ENCODE measurements around the gene PFDN2.

The PFDN2 gene

DNA sequence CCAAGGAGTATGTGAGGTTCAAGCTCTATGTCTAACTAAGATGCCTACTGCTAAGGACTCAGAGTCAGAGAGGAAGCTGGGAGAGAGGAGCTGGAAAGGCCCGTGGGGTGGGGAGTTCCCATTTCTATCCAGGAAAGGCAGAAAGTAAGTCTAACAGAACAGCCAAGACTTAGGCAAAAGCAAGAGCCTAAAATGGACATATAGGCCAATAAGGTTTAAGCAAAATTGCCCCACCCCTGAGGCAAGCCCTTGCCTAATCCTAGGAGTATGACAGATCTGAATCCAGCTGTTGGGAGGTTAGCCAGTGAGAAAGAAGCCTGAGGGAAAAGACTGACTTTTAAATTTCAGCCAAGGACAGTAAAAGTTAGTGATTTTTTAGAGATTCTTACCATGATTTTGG lies 21.3 kb downstream of the PFDN2 start:
- TF ChIP-seq, protein P1, sequence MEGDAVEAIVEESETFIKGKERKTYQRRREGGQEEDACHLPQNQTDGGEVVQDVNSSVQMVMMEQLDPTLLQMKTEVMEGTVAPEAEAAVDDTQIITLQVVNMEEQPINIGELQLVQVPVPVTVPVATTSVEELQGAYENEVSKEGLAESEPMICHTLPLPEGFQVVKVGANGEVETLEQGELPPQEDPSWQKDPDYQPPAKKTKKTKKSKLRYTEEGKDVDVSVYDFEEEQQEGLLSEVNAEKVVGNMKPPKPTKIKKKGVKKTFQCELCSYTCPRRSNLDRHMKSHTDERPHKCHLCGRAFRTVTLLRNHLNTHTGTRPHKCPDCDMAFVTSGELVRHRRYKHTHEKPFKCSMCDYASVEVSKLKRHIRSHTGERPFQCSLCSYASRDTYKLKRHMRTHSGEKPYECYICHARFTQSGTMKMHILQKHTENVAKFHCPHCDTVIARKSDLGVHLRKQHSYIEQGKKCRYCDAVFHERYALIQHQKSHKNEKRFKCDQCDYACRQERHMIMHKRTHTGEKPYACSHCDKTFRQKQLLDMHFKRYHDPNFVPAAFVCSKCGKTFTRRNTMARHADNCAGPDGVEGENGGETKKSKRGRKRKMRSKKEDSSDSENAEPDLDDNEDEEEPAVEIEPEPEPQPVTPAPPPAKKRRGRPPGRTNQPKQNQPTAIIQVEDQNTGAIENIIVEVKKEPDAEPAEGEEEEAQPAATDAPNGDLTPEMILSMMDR (IDR thresholded peaks at IDR 0.05; ENCODE audit: low read depth, low read length) = no peak
- DNase-seq (ENCODE audit: extremely low read depth, low read depth) = no peak

DNA sequence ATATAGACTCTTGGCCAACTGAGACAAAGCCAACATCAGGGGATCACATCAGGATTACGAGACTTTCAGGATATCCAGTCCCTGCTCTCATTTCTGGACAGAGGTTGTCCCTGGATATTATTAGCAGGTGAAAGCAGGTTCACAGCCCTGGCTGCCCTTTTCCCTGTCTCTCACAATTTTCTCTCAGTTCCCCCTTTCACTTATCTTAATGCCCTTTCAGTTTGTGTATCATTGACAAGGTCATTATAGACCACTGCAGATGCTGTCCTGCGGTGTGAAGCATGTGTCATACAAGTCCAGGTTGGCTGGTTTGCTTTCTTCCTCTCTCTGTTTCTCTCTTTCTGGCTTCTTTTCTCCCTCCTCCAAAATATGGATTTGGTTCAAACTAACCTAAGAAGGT lies 21.8 kb downstream of the PFDN2 start:
- TF ChIP-seq, protein P1 (IDR thresholded peaks at IDR 0.05; ENCODE audit: low read depth, low read length) = no peak
- no peak for DNase-seq (ENCODE audit: extremely low read depth, low read depth)

DNA sequence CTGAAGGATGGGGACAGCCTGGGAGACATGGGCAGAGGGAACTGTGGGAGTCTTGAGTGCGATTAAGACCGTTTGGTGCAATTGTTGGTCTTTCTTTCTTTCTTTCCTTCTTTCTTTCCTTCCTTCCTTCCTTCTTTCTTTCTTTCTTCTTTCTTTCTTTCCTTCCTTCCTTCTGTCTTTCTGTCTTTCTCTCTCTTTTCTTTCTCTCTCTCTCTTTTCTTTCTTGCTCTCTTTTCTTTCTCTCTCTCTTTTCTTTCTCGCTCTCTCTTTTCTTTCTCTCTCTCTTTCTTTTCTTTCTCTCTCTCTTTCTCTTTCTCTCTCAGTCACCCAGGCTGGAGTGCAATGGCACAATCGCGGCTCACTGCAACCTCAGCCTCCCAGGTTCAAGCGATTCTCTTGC lies 22.6 kb downstream of the PFDN2 start:
- no peak for DNase-seq (ENCODE audit: extremely low read depth, low read depth)
- TF ChIP-seq, protein P1 (IDR thresholded peaks at IDR 0.05; ENCODE audit: low read depth, low read length) = no peak

DNA sequence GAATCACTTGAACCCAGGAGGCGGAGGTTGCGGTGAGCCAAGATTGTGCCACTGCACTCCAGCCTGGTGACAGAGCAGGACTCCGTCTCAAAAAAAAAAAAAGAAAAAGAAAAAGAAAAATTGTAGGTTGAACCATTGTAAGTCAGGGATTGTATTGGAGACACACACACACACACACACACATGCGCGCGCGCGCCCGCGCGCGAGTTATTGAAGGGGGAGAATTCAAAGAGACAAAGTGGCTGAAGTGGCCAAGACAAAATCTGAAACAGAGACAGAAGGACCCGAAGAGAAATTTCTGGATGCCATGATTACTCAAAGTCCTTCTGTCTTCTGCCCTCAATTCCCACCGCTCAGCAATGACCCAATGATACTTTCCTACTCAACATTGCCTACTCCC lies 23.4 kb downstream of the PFDN2 start:
- TF ChIP-seq, protein P1 (IDR thresholded peaks at IDR 0.05; ENCODE audit: low read depth, low read length) = no peak

DNA sequence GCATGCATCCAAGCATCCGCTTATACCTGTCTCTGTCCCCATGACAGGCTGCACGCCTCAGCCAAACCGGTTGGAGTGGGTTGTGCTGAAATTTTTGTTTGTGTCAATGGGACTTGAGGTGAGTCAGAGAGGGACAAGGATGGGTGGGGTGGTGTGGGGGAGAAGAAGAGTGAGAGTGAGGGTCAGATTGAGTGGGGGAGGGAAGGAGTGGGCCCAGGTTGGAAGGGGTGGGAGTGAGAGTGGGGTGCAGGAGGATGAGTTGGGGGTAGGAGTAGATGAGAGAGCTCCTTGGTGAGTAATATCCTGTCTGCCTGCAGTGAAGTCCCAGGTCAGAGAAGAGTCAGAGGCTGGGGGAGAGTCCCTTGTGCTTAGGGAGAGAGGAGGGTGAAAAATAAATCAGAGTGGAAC lies 25.2 kb downstream of the PFDN2 start:
- TF ChIP-seq, protein P1 (IDR thresholded peaks at IDR 0.05; ENCODE audit: low read depth, low read length) = no peak
- DNase-seq (ENCODE audit: extremely low read depth, low read depth) = no peak

More for the DNA sequence above, 23.4 kb downstream of the PFDN2 start:
- no peak for DNase-seq (ENCODE audit: extremely low read depth, low read depth)

DNA sequence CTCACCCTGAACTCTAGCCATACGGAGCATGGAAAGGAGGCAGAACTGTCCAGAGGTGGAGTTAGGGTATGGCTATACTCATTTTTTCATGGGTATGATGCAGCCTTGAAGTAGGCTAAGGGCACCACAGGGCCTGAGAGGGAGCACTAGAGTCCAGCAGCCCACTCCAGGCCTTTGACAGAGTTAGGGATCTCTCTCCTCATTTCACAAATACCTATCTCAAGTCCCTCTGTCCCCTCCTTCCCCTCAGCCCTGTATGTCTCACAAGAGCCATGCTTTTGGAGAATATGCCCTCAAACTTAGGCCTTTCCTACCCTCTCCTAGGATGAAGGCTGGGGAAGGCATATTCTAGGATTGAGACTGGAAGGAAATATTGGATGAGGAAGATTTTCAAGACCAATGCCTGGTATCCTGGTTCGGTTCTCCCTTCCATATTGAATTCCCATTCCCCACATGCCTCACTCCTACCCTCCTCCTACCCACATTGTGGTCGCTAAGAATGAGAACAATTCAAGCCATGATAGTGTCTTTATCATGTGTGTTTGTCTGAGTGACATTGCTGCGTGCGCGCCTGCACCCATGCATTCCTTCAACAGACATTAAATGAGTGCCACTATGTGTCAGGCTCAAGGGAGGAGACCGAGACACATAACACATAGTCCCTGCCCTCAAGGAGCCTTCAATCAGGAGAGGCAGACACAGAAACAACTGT lies 25.9 kb downstream of the PFDN2 start:
- TF ChIP-seq, protein P1 (IDR thresholded peaks at IDR 0.05; ENCODE audit: low read depth, low read length) = no peak
- no peak for DNase-seq (ENCODE audit: extremely low read depth, low read depth)

DNA sequence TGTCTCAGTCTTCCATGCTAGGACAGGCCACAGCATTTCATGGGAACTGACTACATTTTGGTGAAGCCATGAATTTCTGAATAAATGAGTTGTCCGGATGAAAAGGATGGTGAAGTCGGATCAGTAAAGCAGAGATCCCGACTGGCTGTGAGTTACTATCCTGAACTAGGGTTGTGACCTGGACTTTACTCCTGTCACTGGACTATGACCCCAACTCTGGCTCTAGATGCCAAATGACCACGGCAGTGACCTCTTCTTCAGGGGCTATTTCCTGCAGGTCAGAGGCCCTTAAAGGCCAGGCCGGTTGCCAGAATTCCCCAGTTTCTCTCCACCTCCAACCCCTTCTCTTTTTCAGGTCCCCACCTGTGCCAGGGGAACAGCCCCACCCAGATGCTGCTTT lies 26.7 kb downstream of the PFDN2 start:
- TF ChIP-seq, protein P1 (IDR thresholded peaks at IDR 0.05; ENCODE audit: low read depth, low read length) = no peak
- DNase-seq (ENCODE audit: extremely low read depth, low read depth) = no peak
